Vagina (tissue), 2 donors: ENCODE results near the gene ANKRD42.

ENCODE experiments used
- CTCF ChIP-seq, 3 experiments: fragments of 450-650 bp in 2 of 3; fragments of 200-600 bp in 1 of 3; sonication (generic) in 1 of 3; IDR thresholded peaks; one replicate each; pipeline ENCODE4 v1.5.1; 2017 to 2019; ENCODE audit warnings: antibody characterized with exemption in 3 of 3, mild to moderate bottlenecking in 2 of 3, moderate library complexity in 2 of 3
- POLR2A ChIP-seq, 2 donors: fragments of 450-650 bp; IDR thresholded peaks; one replicate each; pipeline ENCODE4 v1.6.1; 2017; ENCODE audit warnings: antibody characterized with exemption in 2 of 2, mild to moderate bottlenecking in 2 of 2, moderate library complexity in 2 of 2

GRCh38 chr11:83282084-83282716 is 88.7 kb downstream of the ANKRD42 start:
- TF ChIP-seq CTCF (IDR thresholded peaks at IDR 0.05) (no peak), POLR2A (IDR thresholded peaks at IDR 0.05) (no peak)
